HepG2 (cell line): ENCODE measurements around the gene PPFIA3. TPM values are rescaled to one million over a fixed set of nuclear protein-coding genes. Genes with fewer than 3 reads are reported as not detected.

ENCODE experiments used
- ERF ChIP-seq: IDR thresholded peaks from 2 replicates; pipeline ENCODE4 v1.6.1; 2018; ENCODE audit warnings: missing biosample characterization, missing genetic modification reagents
- HDAC2 ChIP-seq: sonication (generic); formaldehyde crosslinking; IDR thresholded peaks from 2 replicates; pipeline ENCODE4 v1.4.0; 2020; ENCODE audit warnings: missing genetic modification reagents
- ZFP36 ChIP-seq: fragments of 150-350 bp; IDR thresholded peaks from 2 replicates; pipeline ENCODE4 v1.6.1; 2018; ENCODE audit warnings: borderline replicate concordance, low read length, low read depth; ENCODE audit not compliant: partially characterized antibody
- ZNF335 ChIP-seq: sonication (generic); formaldehyde crosslinking; IDR thresholded peaks from 2 replicates; pipeline ENCODE4 v1.4.0; 2020; ENCODE audit warnings: missing genetic modification reagents
- ZNF547 ChIP-seq: sonication (generic); formaldehyde crosslinking; IDR thresholded peaks from 2 replicates; pipeline ENCODE4 v1.5.1; 2020; ENCODE audit warnings: mild to moderate bottlenecking, missing genetic modification reagents
- ZNF614 ChIP-seq: IDR thresholded peaks from 2 replicates; pipeline ENCODE4 v1.6.1; 2018; ENCODE audit warnings: missing biosample characterization, missing genetic modification reagents, inconsistent platforms, borderline replicate concordance
- ZNF709 ChIP-seq: sonication (generic); formaldehyde crosslinking; IDR thresholded peaks from 2 replicates; pipeline ENCODE4 v1.5.0; 2020; ENCODE audit warnings: mild to moderate bottlenecking, missing genetic modification reagents
- polyA plus RNA-seq, 8 experiments: library from polyadenylated mRNA; depleted of rRNA in 3 of 8; stranded (reverse) in 7 of 8; unstranded in 1 of 8; fragments of >200 nt; fragmentation: Illumina TruSeq in 4 of 8; extraction: Trizol in 4 of 8; gene quantifications; 2 replicates each; pipeline versions ENCODE4 v1.2.1 to v1.2.3, GENCODE V29; 2011 to 2016; ENCODE audit warnings: low read depth in 4 of 8, missing spikeins in 1 of 8, mixed read lengths in 1 of 8; ENCODE audit not compliant: insufficient read depth in 1 of 8
- total RNA-seq, 5 experiments: library from RNA; depleted of rRNA; stranded (reverse); fragments of >200 nt; fragmentation: Illumina TruSeq; extraction: Trizol; gene quantifications; 2 replicates each; pipeline ENCODE4 v1.2.3, GENCODE V29; 2016; ENCODE audit warnings: low read depth in 1 of 5
- TF ChIP-seq, protein P1 (sequence below), 2 experiments: fragments of 450-650 bp in 1 of 2; sonication (generic) in 1 of 2; formaldehyde crosslinking in 1 of 2; IDR thresholded peaks; 2 replicates each; pipeline versions ENCODE4 v1.6.1 to v1.8.0; 2016 to 2022; ENCODE audit warnings: antibody characterized with exemption in 1 of 2, mild to moderate bottlenecking in 1 of 2, missing genetic modification reagents in 1 of 2
- TF ChIP-seq, protein P2 (sequence below): sonication (generic); formaldehyde crosslinking; IDR thresholded peaks from 2 replicates; pipeline ENCODE4 v1.5.0; 2020; ENCODE audit warnings: mild to moderate bottlenecking, missing genetic modification reagents, borderline replicate concordance

The PPFIA3 gene
- total and polyA plus RNA-seq, 2 of the 13 experiments (the other 11 are each of a cell fraction or from before 2014, with no cell fraction given): 6.7 to 8.6 TPM

DNA sequence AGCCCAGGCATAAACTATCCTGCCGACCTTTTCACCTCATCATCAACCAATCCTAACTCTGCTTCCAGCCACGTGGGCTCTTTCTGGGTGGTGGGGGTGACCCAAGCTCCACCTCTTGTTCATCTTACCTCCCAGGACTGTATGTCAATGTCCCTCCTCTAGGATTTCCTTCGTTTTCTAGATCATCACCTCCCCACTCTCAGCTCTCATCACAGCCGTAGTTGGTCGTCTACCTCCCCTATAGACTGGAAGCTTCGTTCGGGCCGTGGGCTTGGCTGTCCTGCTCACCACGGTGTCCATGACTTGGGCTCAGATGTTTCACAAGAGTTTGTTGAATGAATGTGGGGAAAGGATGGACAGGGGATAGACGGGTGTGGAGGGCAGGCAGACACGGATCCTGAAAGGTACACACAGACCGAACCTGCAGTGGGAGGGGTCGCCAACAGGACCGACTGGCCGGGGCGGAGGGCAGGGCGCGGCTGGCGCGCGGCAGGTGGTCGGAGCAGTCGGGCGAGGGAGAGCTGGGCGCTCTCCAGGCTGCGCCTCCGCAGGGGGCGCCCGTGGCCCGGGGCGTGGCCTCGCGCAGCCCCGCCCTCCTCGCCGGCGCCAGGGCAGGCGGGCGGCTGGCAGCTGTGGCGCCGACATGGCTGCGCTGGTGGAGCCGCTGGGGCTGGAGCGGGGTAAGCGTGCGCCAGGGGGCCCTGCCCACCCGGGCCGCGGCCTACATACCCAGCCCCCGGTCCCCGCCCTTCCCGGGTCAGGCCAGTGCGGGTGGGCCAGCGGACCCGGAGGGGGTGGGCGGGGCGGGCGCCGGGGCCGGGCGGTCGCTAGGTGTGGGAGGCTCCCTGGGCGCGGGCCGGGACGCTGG lies 5.3 kb upstream of the PPFIA3 start, which contains the start of gene LIN7B (continued):
- TF ChIP-seq, protein P1, sequence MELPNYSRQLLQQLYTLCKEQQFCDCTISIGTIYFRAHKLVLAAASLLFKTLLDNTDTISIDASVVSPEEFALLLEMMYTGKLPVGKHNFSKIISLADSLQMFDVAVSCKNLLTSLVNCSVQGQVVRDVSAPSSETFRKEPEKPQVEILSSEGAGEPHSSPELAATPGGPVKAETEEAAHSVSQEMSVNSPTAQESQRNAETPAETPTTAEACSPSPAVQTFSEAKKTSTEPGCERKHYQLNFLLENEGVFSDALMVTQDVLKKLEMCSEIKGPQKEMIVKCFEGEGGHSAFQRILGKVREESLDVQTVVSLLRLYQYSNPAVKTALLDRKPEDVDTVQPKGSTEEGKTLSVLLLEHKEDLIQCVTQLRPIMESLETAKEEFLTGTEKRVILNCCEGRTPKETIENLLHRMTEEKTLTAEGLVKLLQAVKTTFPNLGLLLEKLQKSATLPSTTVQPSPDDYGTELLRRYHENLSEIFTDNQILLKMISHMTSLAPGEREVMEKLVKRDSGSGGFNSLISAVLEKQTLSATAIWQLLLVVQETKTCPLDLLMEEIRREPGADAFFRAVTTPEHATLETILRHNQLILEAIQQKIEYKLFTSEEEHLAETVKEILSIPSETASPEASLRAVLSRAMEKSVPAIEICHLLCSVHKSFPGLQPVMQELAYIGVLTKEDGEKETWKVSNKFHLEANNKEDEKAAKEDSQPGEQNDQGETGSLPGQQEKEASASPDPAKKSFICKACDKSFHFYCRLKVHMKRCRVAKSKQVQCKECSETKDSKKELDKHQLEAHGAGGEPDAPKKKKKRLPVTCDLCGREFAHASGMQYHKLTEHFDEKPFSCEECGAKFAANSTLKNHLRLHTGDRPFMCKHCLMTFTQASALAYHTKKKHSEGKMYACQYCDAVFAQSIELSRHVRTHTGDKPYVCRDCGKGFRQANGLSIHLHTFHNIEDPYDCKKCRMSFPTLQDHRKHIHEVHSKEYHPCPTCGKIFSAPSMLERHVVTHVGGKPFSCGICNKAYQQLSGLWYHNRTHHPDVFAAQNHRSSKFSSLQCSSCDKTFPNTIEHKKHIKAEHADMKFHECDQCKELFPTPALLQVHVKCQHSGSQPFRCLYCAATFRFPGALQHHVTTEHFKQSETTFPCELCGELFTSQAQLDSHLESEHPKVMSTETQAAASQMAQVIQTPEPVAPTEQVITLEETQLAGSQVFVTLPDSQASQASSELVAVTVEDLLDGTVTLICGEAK (IDR thresholded peaks at IDR 0.05): no peak
- TF ChIP-seq, protein P1 (CRISPR knock-in tag; IDR thresholded peaks at IDR 0.05): peak; percentile 45; the same call in 1 of the 2 replicates
- TF ChIP-seq ZFP36 (no peak), ERF (CRISPR knock-in tag) (peak; percentile 71; the same call in 1 of the 2 replicates), HDAC2 (CRISPR knock-in tag) (peak; percentile 43; the same call in 1 of the 2 replicates), ZNF335 (no peak), ZNF709 (CRISPR knock-in tag) (peak; percentile 66), ZNF547 (CRISPR knock-in tag) (peak; percentile 65; the same call in 1 of the 2 replicates), ZNF614 (CRISPR knock-in tag) (no peak)
- TF ChIP-seq, protein P2, sequence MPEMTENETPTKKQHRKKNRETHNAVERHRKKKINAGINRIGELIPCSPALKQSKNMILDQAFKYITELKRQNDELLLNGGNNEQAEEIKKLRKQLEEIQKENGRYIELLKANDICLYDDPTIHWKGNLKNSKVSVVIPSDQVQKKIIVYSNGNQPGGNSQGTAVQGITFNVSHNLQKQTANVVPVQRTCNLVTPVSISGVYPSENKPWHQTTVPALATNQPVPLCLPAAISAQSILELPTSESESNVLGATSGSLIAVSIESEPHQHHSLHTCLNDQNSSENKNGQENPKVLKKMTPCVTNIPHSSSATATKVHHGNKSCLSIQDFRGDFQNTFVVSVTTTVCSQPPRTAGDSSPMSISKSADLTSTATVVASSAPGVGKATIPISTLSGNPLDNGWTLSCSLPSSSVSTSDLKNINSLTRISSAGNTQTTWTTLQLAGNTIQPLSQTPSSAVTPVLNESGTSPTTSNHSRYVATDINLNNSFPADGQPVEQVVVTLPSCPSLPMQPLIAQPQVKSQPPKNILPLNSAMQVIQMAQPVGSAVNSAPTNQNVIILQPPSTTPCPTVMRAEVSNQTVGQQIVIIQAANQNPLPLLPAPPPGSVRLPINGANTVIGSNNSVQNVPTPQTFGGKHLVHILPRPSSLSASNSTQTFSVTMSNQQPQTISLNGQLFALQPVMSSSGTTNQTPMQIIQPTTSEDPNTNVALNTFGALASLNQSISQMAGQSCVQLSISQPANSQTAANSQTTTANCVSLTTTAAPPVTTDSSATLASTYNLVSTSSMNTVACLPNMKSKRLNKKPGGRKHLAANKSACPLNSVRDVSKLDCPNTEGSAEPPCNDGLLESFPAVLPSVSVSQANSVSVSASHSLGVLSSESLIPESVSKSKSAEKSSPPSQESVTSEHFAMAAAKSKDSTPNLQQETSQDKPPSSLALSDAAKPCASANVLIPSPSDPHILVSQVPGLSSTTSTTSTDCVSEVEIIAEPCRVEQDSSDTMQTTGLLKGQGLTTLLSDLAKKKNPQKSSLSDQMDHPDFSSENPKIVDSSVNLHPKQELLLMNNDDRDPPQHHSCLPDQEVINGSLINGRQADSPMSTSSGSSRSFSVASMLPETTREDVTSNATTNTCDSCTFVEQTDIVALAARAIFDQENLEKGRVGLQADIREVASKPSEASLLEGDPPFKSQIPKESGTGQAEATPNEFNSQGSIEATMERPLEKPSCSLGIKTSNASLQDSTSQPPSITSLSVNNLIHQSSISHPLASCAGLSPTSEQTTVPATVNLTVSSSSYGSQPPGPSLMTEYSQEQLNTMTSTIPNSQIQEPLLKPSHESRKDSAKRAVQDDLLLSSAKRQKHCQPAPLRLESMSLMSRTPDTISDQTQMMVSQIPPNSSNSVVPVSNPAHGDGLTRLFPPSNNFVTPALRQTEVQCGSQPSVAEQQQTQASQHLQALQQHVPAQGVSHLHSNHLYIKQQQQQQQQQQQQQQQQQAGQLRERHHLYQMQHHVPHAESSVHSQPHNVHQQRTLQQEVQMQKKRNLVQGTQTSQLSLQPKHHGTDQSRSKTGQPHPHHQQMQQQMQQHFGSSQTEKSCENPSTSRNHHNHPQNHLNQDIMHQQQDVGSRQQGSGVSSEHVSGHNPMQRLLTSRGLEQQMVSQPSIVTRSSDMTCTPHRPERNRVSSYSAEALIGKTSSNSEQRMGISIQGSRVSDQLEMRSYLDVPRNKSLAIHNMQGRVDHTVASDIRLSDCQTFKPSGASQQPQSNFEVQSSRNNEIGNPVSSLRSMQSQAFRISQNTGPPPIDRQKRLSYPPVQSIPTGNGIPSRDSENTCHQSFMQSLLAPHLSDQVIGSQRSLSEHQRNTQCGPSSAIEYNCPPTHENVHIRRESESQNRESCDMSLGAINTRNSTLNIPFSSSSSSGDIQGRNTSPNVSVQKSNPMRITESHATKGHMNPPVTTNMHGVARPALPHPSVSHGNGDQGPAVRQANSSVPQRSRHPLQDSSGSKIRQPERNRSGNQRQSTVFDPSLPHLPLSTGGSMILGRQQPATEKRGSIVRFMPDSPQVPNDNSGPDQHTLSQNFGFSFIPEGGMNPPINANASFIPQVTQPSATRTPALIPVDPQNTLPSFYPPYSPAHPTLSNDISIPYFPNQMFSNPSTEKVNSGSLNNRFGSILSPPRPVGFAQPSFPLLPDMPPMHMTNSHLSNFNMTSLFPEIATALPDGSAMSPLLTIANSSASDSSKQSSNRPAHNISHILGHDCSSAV (CRISPR knock-in tag): no peak
